Smooth muscle cell (in vitro differentiated cells): ENCODE results near the gene PLA2G2A. TPM values are rescaled to one million over a fixed set of nuclear protein-coding genes. Genes with fewer than 3 reads are reported as not detected.
A peak's percentile ranks its signal among the peaks of the same experiment; 100 is the strongest.
"Not testable (repeated sequence)": the region's sequence is repeated elsewhere in the genome, so short reads cannot be mapped to it uniquely, and the experiment has no call there.

ENCODE experiments used
- DNase-seq: peaks from one replicate; lab custom pipeline; 2025; ENCODE audit not compliant: unreplicated experiment; lab: John Stamatoyannopoulos, UW
- H2AFZ ChIP-seq: fragments of 200-600 bp; sonication (generic); 2 replicates; pipeline ENCODE4 v1.6.0; 2016; ENCODE audit warnings: antibody characterized with exemption, low read depth, mild to moderate bottlenecking
- H3F3A ChIP-seq: fragments of 200-600 bp; sonication (generic); 2 replicates; pipeline ENCODE4 v1.6.0; 2017; ENCODE audit warnings: antibody characterized with exemption, low read depth
- H3K27ac ChIP-seq: fragments of 200-600 bp; sonication (generic); 2 replicates; pipeline ENCODE4 v1.5.1; 2016; ENCODE audit warnings: low read depth, mild to moderate bottlenecking
- H3K27me3 ChIP-seq: fragments of 200-600 bp; sonication (generic); 2 replicates; pipeline ENCODE4 v1.6.1; 2016; ENCODE audit warnings: low read depth, mild to moderate bottlenecking
- H3K36me3 ChIP-seq: fragments of 200-600 bp; sonication (generic); 2 replicates; pipeline ENCODE4 v1.5.1; 2016; ENCODE audit warnings: low read depth
- H3K4me1 ChIP-seq: fragments of 200-600 bp; sonication (generic); 2 replicates; pipeline ENCODE4 v1.5.1; 2016; ENCODE audit warnings: low read depth
- H3K4me2 ChIP-seq: fragments of 200-600 bp; sonication (generic); 2 replicates; pipeline ENCODE4 v1.6.0; 2016; ENCODE audit warnings: mild to moderate bottlenecking
- H3K4me3 ChIP-seq: fragments of 200-600 bp; sonication (generic); 2 replicates; pipeline ENCODE4 v1.5.1; 2016; ENCODE audit warnings: mild to moderate bottlenecking
- H3K79me2 ChIP-seq: fragments of 200-600 bp; sonication (generic); 2 replicates; pipeline ENCODE4 v1.6.0; 2016; ENCODE audit warnings: low read depth, mild to moderate bottlenecking
- H3K9ac ChIP-seq: fragments of 200-600 bp; sonication (generic); 2 replicates; pipeline ENCODE4 v1.6.0; 2016; ENCODE audit warnings: low read depth
- H3K9me3 ChIP-seq: fragments of 200-600 bp; sonication (generic); replicated peaks from 2 replicates; pipeline ENCODE4 v1.5.1; 2016; ENCODE audit warnings: low read depth
- H4K20me1 ChIP-seq: fragments of 200-600 bp; sonication (generic); 2 replicates; pipeline ENCODE4 v1.6.0; 2016; ENCODE audit warnings: low read depth
- WGBS: methylation state at CpG from one replicate; pipeline ENCODE4 v1.1.7; 2016; ENCODE audit warnings: low lambda C conversion rate; 5-methylcytosine and 5-hydroxymethylcytosine counted together
- polyA plus RNA-seq: library from polyadenylated mRNA; unstranded; fragments of >200 nt; fragmentation: Nextera tagmentation; extraction: Ambion mirVana; gene quantifications from 2 replicates; pipeline ENCODE4 v1.2.1, GENCODE V29; 2016
- total RNA-seq: library from RNA; depleted of rRNA; stranded (reverse); fragments of >200 nt; gene quantifications from 2 replicates; pipeline ENCODE4 v1.2.3, GENCODE V29; 2014
- TF ChIP-seq, protein P1 (sequence below): fragments of 200-600 bp; sonication (generic); IDR thresholded peaks from 2 replicates; pipeline ENCODE4 v1.5.1; 2017; ENCODE audit warnings: borderline replicate concordance, mild to moderate bottlenecking, antibody characterized with exemption; ENCODE audit not compliant: insufficient read depth, poor library complexity, severe bottlenecking

PLA2G2A gene
- total and polyA plus RNA-seq, 2 experiments from 2014 or later = 25.5 to 163 TPM

DNA sequence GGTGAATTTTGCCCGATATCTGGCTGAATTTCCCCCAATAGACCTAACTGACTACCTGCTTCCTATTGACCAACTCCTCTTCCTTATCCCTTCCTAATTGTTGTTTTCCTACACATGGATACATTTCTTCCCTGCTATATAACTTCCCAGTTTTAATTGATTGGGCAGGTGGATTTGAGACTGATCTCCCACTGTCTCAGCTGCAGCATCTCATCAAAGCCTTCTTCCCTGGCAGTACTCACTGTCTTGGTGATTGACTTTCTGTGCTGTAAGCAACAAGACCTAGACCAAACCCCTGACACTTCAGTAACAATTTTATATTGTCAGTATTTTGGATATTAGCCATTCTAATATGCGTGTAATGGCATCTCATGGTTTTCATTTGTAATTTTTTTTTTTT lies 11.3 kb upstream of the PLA2G2A start:
- H3K79me2 ChIP-seq = no peaks in the 10 kb centered on the region
- TF ChIP-seq, protein P1, sequence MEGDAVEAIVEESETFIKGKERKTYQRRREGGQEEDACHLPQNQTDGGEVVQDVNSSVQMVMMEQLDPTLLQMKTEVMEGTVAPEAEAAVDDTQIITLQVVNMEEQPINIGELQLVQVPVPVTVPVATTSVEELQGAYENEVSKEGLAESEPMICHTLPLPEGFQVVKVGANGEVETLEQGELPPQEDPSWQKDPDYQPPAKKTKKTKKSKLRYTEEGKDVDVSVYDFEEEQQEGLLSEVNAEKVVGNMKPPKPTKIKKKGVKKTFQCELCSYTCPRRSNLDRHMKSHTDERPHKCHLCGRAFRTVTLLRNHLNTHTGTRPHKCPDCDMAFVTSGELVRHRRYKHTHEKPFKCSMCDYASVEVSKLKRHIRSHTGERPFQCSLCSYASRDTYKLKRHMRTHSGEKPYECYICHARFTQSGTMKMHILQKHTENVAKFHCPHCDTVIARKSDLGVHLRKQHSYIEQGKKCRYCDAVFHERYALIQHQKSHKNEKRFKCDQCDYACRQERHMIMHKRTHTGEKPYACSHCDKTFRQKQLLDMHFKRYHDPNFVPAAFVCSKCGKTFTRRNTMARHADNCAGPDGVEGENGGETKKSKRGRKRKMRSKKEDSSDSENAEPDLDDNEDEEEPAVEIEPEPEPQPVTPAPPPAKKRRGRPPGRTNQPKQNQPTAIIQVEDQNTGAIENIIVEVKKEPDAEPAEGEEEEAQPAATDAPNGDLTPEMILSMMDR = no peak
- H2AFZ ChIP-seq = no peak overlapping the region
- WGBS = 96% methylated on average over 2 of the region's 2 CpGs
- H3K4me3 ChIP-seq = no peak overlapping the region
- H3K27ac ChIP-seq = no peak overlapping the region
- H3K9me3 ChIP-seq = no peaks in the 10 kb centered on the region
- H3K9ac ChIP-seq = no peak overlapping the region
- no peaks in the 10 kb centered on the region for H3K27me3 ChIP-seq
- no peak for DNase-seq
- H4K20me1 ChIP-seq = no peaks in the 10 kb centered on the region
- H3K36me3 ChIP-seq = no peaks in the 10 kb centered on the region
- peaks cover 7% of the 10 kb centered on the region for H3F3A ChIP-seq
- no peaks in the 10 kb centered on the region for H3K4me1 ChIP-seq
- no peak overlapping the region for H3K4me2 ChIP-seq

DNA sequence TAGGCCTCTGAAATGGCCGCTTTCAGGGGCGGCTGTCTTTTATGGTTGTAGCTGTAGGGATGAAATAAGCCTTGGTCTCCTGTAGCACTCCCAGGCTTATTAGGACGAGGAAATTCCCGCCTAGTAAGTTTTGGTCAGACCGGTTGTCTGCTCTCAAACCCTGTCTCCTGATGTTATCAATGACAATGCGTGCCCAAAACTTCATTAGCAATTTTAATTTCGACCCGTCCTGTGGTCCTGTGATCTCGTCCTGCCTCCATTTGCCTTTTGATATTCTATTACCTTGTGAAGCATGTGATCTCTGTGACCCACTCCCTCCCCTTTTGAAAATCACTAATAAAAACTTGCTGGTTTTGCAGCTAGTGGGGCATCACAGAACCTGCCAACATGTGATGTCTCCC lies 10.8 kb upstream of the PLA2G2A start:
- not testable (repeated sequence) for H3F3A ChIP-seq, H3K79me2 ChIP-seq, H4K20me1 ChIP-seq, H3K9ac ChIP-seq, H3K4me3 ChIP-seq, H3K9me3 ChIP-seq, H3K27me3 ChIP-seq, H3K4me1 ChIP-seq, DNase-seq, H3K36me3 ChIP-seq, H2AFZ ChIP-seq, H3K27ac ChIP-seq, H3K4me2 ChIP-seq
- 42% methylated on average over 9 of the region's 9 CpGs for WGBS

DNA sequence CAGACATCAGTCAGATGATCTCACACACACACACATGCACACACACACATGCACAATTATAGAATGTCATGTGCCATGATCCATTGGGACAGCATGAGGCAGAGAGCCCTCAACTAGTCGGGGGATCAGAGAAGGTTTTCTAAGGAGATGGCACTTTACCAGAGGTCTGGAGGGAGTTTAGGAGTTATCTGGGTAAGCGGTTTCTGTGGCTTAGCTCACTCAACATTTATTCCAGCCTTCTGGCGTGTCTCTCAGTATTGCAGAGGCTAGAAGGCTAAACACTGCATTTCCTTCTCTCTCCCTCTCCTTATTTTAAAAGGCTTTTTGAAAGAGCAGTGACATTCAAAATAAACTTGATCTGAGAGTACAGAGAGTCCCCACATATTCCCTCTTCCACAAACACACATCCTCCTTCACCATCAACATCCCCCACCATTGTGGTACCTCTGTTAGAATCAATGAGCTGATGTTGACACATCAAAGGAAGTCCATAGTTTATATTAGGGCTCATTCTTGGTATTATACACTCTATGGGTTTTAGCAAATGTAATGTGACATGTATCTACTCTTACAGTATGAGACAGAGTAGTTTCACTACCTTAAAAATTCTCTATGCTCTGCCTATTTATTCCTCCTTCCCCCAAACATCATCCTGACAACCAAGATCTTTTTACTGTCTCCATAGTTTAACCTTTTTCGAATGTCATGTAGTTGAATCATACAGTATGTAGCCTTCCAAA lies 9.0 kb upstream of the PLA2G2A start:
- no peak overlapping the region for H3K4me3 ChIP-seq
- TF ChIP-seq, protein P1 = no peak
- H3K36me3 ChIP-seq = no peaks in the 10 kb centered on the region
- no peaks in the 10 kb centered on the region for H3K4me1 ChIP-seq
- H3K27ac ChIP-seq = no peak overlapping the region
- no peak for DNase-seq
- H2AFZ ChIP-seq = no peak overlapping the region
- 25% methylated on average over 4 of the region's 4 CpGs for WGBS
- no peaks in the 10 kb centered on the region for H3K79me2 ChIP-seq
- no peaks in the 10 kb centered on the region for H3K9me3 ChIP-seq
- peak overlapping the region; percentile 75 for H3K4me2 ChIP-seq
- H3K27me3 ChIP-seq = no peaks in the 10 kb centered on the region
- H3K9ac ChIP-seq = no peak overlapping the region
- H4K20me1 ChIP-seq = no peaks in the 10 kb centered on the region
- peaks cover 7% of the 10 kb centered on the region for H3F3A ChIP-seq

DNA sequence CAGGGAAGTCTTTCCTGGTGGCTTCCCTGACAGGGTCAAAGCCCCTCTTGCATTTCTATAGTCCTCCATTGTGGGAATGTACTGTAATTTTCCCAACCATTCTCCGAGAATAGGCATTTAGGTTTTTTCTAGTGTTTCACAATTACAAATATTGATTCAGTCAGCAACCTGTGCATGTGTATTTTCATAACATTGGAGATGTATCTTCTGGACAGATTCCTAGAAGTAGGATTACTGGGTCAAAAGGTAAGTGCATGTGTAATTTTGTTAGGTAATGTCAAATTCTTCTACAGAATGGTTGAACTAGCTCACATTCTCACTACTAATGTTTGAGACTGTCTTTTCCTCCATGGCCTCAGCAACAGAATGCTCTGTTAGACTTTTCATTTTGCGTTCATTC lies 8.3 kb upstream of the PLA2G2A start:
- H4K20me1 ChIP-seq = no peaks in the 10 kb centered on the region
- H3F3A ChIP-seq = peaks cover 7% of the 10 kb centered on the region
- no peaks in the 10 kb centered on the region for H3K36me3 ChIP-seq
- TF ChIP-seq, protein P1 = no peak
- H3K4me1 ChIP-seq = no peaks in the 10 kb centered on the region
- no peak overlapping the region for H3K9ac ChIP-seq
- no peak overlapping the region for H3K4me3 ChIP-seq
- no peaks in the 10 kb centered on the region for H3K9me3 ChIP-seq
- H3K79me2 ChIP-seq = no peaks in the 10 kb centered on the region
- H3K27ac ChIP-seq = no peak overlapping the region
- H2AFZ ChIP-seq = no peak overlapping the region
- peak overlapping the region; percentile 75 for H3K4me2 ChIP-seq
- 81% methylated on average over 2 of the region's 2 CpGs for WGBS
- no peaks in the 10 kb centered on the region for H3K27me3 ChIP-seq
- DNase-seq = no peak

DNA sequence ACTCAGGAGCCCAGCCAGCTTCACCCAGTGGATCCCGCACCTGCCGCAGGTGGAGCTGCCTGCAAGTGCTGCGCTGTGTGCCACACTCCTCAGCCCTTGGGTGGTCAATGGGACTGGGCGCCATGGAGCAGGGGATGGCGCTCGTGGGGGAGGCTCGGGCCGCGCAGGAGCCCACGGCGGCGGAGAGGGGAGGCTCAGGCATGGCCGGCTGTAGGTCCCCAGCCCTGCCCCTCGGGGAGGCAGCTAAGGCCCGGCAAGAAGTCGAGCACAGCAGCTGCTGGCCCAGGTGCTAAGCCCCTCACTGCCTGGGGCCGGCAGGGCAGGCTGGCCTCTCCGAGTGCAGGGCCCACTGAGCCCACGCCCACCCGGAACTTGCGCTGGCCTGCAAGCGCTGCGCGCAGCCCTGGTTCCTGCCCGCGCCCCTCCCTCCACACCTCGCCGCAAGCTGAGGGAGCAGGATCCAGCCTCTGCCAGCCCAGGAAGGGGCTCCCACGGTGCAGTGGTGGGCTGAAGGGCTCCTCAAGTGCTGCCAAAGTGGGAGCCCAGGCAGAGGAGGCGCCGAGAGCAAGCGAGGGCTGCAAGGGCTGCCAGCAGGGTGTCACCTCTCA lies 5.1 kb upstream of the PLA2G2A start:
- not testable (repeated sequence) for H3K9ac ChIP-seq, H3K4me1 ChIP-seq, H2AFZ ChIP-seq, H3K4me2 ChIP-seq, H3K9me3 ChIP-seq, H4K20me1 ChIP-seq, H3K79me2 ChIP-seq, H3K36me3 ChIP-seq, H3K27me3 ChIP-seq, DNase-seq, H3K4me3 ChIP-seq, H3K27ac ChIP-seq
- 95% methylated on average over 31 of the region's 32 CpGs for WGBS
- H3F3A ChIP-seq = peaks cover 16% of the 10 kb centered on the region
